ENCODE results near the gene RPS21. TPM values are rescaled to one million over a fixed set of nuclear protein-coding genes. Genes with fewer than 3 reads are reported as not detected.

The RPS21 gene
- total and polyA plus RNA-seq, 2 of the 4 experiments (the other 2 are of a cell fraction): 2,710 to 4,298 TPM

GRCh38 chr20:62382306-62383198, 4.4 kb upstream of the RPS21 start (continued):
- TF ChIP-seq NFE2L2 (IDR thresholded peaks at IDR 0.05; ENCODE audit: low read depth, low read length) (no peak), RCOR1 (IDR thresholded peaks at IDR 0.05; ENCODE audit: insufficient replicate concordance, low read length) (no peak)

- in situ Hi-C loops (cut with MboI; ENCODE audit: low sequenced_read_pairs) (loop anchor here (25.0 kb wide), 1 partner anchor 375 kb away; no protein-coding TSS in a partner anchor), intact Hi-C loops (cut with micrococcal nuclease) (loop anchor here (10.0 kb wide), 1 partner anchor 373 kb away; no protein-coding TSS in a partner anchor), dilution Hi-C loops (cut with HindIII; ENCODE audit: low sequenced_read_pairs, unreplicated experiment) (loop anchor here (25.0 kb wide), 1 partner anchor 100 kb away; no protein-coding TSS in a partner anchor)
- WGBS, 2 experiments (ENCODE audit: extremely low coverage in 2 of 2, insufficient read length in 1 of 2): 0% methylated on average over 14 of the region's 47 CpGs; no CpG with 5 or more reads in 1 of the 2 experiments
- ChIA-PET CTCF (no interaction called here), POLR2A (ENCODE audit: unreplicated experiment) (interaction anchor here (0.6 to 0.7 kb wide), 3 partner anchors 12 to 105 kb away, joined by 4 to 11 read pairs (median 6); no protein-coding TSS in a partner anchor)
- Histone ChIP-seq H2BK20ac (ENCODE audit: low read depth, low read length) (no peak overlapping the region), H3K4me3 (ENCODE audit: insufficient read depth, low read depth, low read length) (peak overlapping the region; percentile 92), H3K4ac (ENCODE audit: low read depth, low read length) (peak overlapping the region; percentile 94), H3K9ac (ENCODE audit: low read depth, low read length) (peak overlapping the region; percentile 96), H2AK9ac (replicated peaks; ENCODE audit: low read depth, low read length, poor library complexity) (peak overlapping the region; percentile 95), H4K20me1 (ENCODE audit: insufficient read depth, low read length) (peaks cover 46% of the 10 kb centered on the region), H4K5ac (ENCODE audit: low read depth, low read length) (peak overlapping the region; percentile 68), H3K9me1 (ENCODE audit: insufficient read depth, low read length) (0 out of 2 replicates have a peak, but pooled peaks cover 4% of the 10 kb centered on the region), H3K9me3 (ENCODE audit: control insufficient read depth, insufficient read depth, low read length) (no peaks in the 10 kb centered on the region), H3K18ac (ENCODE audit: low read depth, low read length) (no peak overlapping the region), H2BK15ac (ENCODE audit: low read depth, low read length) (no peak overlapping the region), H3K27me3 (ENCODE audit: control insufficient read depth, insufficient read depth, low read length) (no peaks in the 10 kb centered on the region), H4K8ac (ENCODE audit: low read depth in 2 of 2, low read length in 2 of 2) (peak overlapping the region; percentile 76), H4K91ac (ENCODE audit: insufficient read depth, low read depth, low read length) (peak overlapping the region; percentile 71), H3K56ac (ENCODE audit: extremely low read depth, insufficient read depth, low read length) (peak overlapping the region; percentile 61), H2AK5ac (ENCODE audit: low read depth, low read length) (peak overlapping the region; percentile 98), H3K14ac (replicated peaks; ENCODE audit: low read depth, low read length) (peak overlapping the region; percentile 48), H3K23ac (ENCODE audit: low read depth, low read length) (peak overlapping the region; percentile 81), H2BK120ac (ENCODE audit: low read depth, low read length) (no peak overlapping the region), H3K27ac (ENCODE audit: insufficient read depth, low read length) (peak overlapping the region; percentile 85), H2AFZ (replicated peaks; ENCODE audit: low read length, poor library complexity) (peak overlapping the region; percentile 97), H2BK5ac (ENCODE audit: low read depth, low read length, poor library complexity, severe bottlenecking) (peak overlapping the region; percentile 27), H3K79me1 (ENCODE audit: low read depth in 1 of 2, low read length in 2 of 2) (peaks cover 30 to 55% of the 10 kb centered on the region in 2 experiments), H3K4me1 (ENCODE audit: control insufficient read depth, insufficient read depth, low read length) (peaks cover 5% of the 10 kb centered on the region), H3K4me2 (ENCODE audit: low read depth, low read length) (peak overlapping the region; percentile 95), H3K36me3 (ENCODE audit: control insufficient read depth, insufficient read depth, low read length) (peaks cover 34% of the 10 kb centered on the region)
- peak; percentile 19; the same call in 1 of the 2 replicates for ATAC-seq (ENCODE audit: low read depth)
- BruUV-seq (replicated peaks): TSS peak; percentile 82
- no peak for DNase-seq
- TF ChIP-seq CEBPB (IDR thresholded peaks at IDR 0.05; ENCODE audit: low read depth, low read length) (no peak), RAD21 (IDR thresholded peaks at IDR 0.05; ENCODE audit: low read length) (no peak), POLR2A (IDR thresholded peaks at IDR 0.05; ENCODE audit: low read depth, low read length) (no peak), USF2 (IDR thresholded peaks at IDR 0.05; ENCODE audit: low read depth, low read length) (no peak), RFX5 (IDR thresholded peaks at IDR 0.05; ENCODE audit: low read depth, low read length) (no peak), RCOR1 (IDR thresholded peaks at IDR 0.05; ENCODE audit: insufficient replicate concordance, low read length) (no peak), CHD1 (IDR thresholded peaks at IDR 0.05; ENCODE audit: low read depth, low read length) (no peak), BHLHE40 (IDR thresholded peaks at IDR 0.05; ENCODE audit: low read depth, low read length) (no peak)
- TF ChIP-seq, protein P1, sequence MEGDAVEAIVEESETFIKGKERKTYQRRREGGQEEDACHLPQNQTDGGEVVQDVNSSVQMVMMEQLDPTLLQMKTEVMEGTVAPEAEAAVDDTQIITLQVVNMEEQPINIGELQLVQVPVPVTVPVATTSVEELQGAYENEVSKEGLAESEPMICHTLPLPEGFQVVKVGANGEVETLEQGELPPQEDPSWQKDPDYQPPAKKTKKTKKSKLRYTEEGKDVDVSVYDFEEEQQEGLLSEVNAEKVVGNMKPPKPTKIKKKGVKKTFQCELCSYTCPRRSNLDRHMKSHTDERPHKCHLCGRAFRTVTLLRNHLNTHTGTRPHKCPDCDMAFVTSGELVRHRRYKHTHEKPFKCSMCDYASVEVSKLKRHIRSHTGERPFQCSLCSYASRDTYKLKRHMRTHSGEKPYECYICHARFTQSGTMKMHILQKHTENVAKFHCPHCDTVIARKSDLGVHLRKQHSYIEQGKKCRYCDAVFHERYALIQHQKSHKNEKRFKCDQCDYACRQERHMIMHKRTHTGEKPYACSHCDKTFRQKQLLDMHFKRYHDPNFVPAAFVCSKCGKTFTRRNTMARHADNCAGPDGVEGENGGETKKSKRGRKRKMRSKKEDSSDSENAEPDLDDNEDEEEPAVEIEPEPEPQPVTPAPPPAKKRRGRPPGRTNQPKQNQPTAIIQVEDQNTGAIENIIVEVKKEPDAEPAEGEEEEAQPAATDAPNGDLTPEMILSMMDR (conservative IDR thresholded peaks at IDR 0.05; ENCODE audit: low read depth, low read length): no peak
Observed at GRCh38 chr20:62387219-62387913, 463 bp downstream of the RPS21 start.

Data from IMR-90 (cell line).